Panc1 (cell line): ENCODE measurements around the gene PTH.

Experiments
- REST ChIP-seq, 2 experiments: IDR thresholded peaks; 2 replicates each; pipeline ENCODE4 v1.6.1; 2011 to 2012; ENCODE audit warnings: low read depth in 2 of 2, control low read depth in 1 of 2, low read length in 1 of 2, mild to moderate bottlenecking in 1 of 2, moderate library complexity in 1 of 2; ENCODE audit not compliant: insufficient read depth in 1 of 2
- TF ChIP-seq, protein P1 (sequence below): fragments of 450-650 bp; IDR thresholded peaks from 2 replicates; pipeline ENCODE4 v1.5.1; 2017; ENCODE audit warnings: mild to moderate bottlenecking

DNA sequence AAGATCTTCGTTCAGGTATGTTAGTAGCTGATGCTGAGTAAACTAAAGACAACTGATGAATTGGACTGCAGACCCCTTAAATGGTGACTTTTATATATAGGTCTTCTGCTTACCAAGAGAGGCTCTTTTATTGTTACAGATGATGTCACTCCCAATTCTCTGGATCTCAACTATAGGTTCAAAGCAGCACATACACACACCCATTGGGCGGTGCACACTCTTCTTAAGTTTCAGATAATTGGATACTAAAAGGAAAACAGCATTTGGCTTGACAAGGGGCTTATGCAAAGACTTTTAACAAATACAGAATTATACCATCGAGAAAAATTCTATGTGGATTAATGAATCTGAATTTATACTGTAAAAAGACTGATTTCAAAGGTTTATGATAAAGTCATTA, at the start of gene PTH:
- TF ChIP-seq, protein P1, sequence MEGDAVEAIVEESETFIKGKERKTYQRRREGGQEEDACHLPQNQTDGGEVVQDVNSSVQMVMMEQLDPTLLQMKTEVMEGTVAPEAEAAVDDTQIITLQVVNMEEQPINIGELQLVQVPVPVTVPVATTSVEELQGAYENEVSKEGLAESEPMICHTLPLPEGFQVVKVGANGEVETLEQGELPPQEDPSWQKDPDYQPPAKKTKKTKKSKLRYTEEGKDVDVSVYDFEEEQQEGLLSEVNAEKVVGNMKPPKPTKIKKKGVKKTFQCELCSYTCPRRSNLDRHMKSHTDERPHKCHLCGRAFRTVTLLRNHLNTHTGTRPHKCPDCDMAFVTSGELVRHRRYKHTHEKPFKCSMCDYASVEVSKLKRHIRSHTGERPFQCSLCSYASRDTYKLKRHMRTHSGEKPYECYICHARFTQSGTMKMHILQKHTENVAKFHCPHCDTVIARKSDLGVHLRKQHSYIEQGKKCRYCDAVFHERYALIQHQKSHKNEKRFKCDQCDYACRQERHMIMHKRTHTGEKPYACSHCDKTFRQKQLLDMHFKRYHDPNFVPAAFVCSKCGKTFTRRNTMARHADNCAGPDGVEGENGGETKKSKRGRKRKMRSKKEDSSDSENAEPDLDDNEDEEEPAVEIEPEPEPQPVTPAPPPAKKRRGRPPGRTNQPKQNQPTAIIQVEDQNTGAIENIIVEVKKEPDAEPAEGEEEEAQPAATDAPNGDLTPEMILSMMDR, result no peak
- no peak for TF ChIP-seq REST (IDR thresholded peaks at IDR 0.05; ENCODE audit: insufficient read depth in 1 of 2, low read depth in 2 of 2, low read length in 1 of 2)
